Measurements from ENCODE around the gene RAB10. TPM values are rescaled to one million over a fixed set of nuclear protein-coding genes. Genes with fewer than 3 reads are reported as not detected.

RAB10 gene
- total and polyA plus RNA-seq, 2 of the 13 experiments (the other 11 are each of a cell fraction or from before 2014, with no cell fraction given) = 48.2 to 120 TPM

GRCh38 chr2:26144953-26145680 is 111.2 kb downstream of the RAB10 start (continued):
- no peak for TF ChIP-seq ZBTB38 (CRISPR knock-in tag; IDR thresholded peaks at IDR 0.05)
- no peak for TF ChIP-seq ZNF646 (CRISPR knock-in tag; IDR thresholded peaks at IDR 0.05)
- TF ChIP-seq ZNF33A (CRISPR knock-in tag; IDR thresholded peaks at IDR 0.05; ENCODE audit: borderline replicate concordance) = 0 out of 2 replicates have a peak, but pooled peaks have one; percentile 38
- 0 out of 2 replicates have a peak, but pooled peaks have one; percentile 27 for TF ChIP-seq ZNF362 (CRISPR knock-in tag; IDR thresholded peaks at IDR 0.05; ENCODE audit: borderline replicate concordance)
- no peak for TF ChIP-seq ZNF83 (CRISPR knock-in tag; IDR thresholded peaks at IDR 0.05; ENCODE audit: borderline replicate concordance)
- TF ChIP-seq POGK (CRISPR knock-in tag; conservative IDR thresholded peaks at IDR 0.05) = 0 out of 2 replicates have a peak, but pooled peaks have one; percentile 31
- no peak for TF ChIP-seq SMARCC2 (IDR thresholded peaks at IDR 0.05)
- no peak for TF ChIP-seq KAT7 (CRISPR knock-in tag; IDR thresholded peaks at IDR 0.05; ENCODE audit: borderline replicate concordance)
- TF ChIP-seq ARNT (IDR thresholded peaks at IDR 0.05) = no peak
- TF ChIP-seq CREB1 (IDR thresholded peaks at IDR 0.05) = no peak
- TF ChIP-seq CREB1 (CRISPR knock-in tag; IDR thresholded peaks at IDR 0.05) = no peak

Measured in HepG2 (cell line).